ENCODE measurements around the gene ANO4.

The ANO4 gene

DNA sequence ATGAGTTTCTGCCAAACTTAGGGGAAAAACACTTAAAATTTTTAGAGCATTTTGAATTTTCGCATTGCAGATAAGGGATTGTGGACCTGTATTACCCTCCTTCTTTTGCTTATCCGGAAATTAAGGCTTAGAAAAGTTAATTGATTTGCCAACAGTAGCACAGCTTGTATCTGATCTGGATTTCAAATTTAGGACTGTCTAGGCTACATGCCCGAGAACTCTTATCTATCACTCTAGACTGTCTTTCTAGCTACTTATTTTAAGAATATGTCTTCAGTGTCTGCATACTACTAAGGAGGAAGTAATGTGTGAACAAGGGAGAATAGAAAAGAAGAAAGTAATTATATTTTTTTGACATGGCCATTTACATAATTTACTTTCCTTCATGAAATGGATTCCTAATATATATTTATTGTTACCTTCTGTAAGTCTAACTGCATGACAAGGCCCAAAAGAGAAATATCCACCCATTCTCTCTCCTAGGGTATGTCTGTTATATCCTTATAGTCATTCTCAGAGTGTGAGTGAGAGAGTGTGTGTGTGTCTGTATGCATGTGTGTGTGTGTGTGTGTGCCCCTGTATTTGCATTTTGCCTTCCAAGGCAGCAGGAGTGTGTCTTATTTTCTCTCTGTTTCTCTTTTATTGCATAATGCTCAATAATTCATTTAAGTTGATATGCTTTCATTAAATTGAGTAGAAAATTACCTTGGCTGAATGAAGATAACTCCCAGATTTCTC is 283.4 kb downstream of the ANO4 start:
- no peaks in the 10 kb centered on the region for H3K36me3 ChIP-seq
- TF ChIP-seq, protein P1, sequence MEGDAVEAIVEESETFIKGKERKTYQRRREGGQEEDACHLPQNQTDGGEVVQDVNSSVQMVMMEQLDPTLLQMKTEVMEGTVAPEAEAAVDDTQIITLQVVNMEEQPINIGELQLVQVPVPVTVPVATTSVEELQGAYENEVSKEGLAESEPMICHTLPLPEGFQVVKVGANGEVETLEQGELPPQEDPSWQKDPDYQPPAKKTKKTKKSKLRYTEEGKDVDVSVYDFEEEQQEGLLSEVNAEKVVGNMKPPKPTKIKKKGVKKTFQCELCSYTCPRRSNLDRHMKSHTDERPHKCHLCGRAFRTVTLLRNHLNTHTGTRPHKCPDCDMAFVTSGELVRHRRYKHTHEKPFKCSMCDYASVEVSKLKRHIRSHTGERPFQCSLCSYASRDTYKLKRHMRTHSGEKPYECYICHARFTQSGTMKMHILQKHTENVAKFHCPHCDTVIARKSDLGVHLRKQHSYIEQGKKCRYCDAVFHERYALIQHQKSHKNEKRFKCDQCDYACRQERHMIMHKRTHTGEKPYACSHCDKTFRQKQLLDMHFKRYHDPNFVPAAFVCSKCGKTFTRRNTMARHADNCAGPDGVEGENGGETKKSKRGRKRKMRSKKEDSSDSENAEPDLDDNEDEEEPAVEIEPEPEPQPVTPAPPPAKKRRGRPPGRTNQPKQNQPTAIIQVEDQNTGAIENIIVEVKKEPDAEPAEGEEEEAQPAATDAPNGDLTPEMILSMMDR (IDR thresholded peaks at IDR 0.05), result no peak

DNA sequence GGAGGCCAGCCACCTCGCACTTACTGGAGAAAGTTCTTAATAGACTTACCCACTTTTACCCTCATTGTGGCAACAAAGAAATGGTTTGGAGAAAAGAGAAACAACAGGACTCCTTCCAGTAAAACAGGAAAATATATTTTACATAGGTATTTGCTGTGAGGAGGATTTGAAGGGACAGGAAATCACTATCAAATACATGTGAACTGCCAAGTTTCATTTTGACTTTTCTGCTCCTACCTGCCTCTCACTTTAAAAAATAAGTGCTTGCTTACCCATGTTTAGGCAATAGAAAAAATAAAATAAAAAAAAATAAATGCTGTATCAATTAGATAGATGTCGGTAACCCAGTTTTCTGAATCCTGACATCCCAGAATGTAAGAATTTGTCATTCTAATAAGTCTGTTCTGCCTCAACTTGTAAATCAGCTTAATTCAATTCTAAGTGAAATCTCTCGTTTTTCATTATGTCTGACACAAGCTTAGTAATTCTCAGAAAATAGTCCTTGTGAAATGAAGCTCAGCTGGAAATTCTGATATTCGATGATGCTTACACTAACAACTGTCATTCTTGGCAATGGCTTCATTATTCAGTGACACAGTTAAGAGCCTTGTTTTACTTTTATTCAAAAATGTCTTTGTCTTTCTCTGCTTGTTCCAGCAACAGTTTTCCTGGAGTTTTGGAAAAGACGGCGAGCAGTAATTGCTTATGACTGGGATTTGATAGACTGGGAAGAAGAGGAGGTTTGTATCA is 284.1 kb downstream of the ANO4 start:
- H3K9me3 ChIP-seq, result no peaks in the 10 kb centered on the region
- no peaks in the 10 kb centered on the region for H3K36me3 ChIP-seq
- no peak overlapping the region for H3K4me3 ChIP-seq (ENCODE audit: low read depth in 1 of 2, low read length in 1 of 2)
- H3K4me1 ChIP-seq (ENCODE audit: control insufficient read depth in 1 of 2, insufficient read depth in 1 of 2, low read depth in 1 of 2, low read length in 1 of 2), result no peaks in the 10 kb centered on the region
- H3K27me3 ChIP-seq, result no peaks in the 10 kb centered on the region
- no peak overlapping the region for H3K27ac ChIP-seq
- TF ChIP-seq, protein P1 (IDR thresholded peaks at IDR 0.05), result no peak

More for the DNA sequence above, 283.4 kb downstream of the ANO4 start:
- Histone ChIP-seq H3K27ac (no peak overlapping the region), H3K9me3 (no peaks in the 10 kb centered on the region), H3K4me3 (ENCODE audit: low read depth in 1 of 2, low read length in 1 of 2) (no peak overlapping the region), H3K4me1 (ENCODE audit: control insufficient read depth in 1 of 2, insufficient read depth in 1 of 2, low read depth in 1 of 2, low read length in 1 of 2) (no peaks in the 10 kb centered on the region), H3K27me3 (no peaks in the 10 kb centered on the region)

DNA sequence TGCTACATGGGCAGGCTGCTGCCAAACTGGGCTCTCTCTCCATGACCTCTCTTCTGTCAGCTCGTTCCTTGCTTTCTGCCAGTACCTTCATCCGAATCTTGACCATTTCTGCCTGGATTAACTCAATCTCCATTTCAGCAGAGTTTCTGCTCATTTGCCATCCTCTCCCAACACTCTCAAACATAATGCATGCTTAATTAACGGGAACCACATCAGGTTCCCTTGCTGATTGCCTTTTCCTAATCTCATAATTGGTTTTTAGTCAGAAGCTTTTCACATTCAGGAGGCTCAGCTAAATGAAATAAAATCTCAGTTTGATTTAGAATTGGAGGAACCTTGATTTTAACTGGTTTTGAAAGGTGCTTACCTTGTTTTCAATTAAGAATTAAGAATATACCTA is 288.1 kb downstream of the ANO4 start:
- Histone ChIP-seq H3K4me3 (ENCODE audit: low read depth in 1 of 2, low read length in 1 of 2) (no peak overlapping the region), H3K9me3 (no peaks in the 10 kb centered on the region), H3K27me3 (no peaks in the 10 kb centered on the region), H3K27ac (no peak overlapping the region), H3K4me1 (ENCODE audit: control insufficient read depth in 1 of 2, insufficient read depth in 1 of 2, low read depth in 1 of 2, low read length in 1 of 2) (no peaks in the 10 kb centered on the region), H3K36me3 (no peaks in the 10 kb centered on the region)
- TF ChIP-seq, protein P1 (IDR thresholded peaks at IDR 0.05), result no peak

DNA sequence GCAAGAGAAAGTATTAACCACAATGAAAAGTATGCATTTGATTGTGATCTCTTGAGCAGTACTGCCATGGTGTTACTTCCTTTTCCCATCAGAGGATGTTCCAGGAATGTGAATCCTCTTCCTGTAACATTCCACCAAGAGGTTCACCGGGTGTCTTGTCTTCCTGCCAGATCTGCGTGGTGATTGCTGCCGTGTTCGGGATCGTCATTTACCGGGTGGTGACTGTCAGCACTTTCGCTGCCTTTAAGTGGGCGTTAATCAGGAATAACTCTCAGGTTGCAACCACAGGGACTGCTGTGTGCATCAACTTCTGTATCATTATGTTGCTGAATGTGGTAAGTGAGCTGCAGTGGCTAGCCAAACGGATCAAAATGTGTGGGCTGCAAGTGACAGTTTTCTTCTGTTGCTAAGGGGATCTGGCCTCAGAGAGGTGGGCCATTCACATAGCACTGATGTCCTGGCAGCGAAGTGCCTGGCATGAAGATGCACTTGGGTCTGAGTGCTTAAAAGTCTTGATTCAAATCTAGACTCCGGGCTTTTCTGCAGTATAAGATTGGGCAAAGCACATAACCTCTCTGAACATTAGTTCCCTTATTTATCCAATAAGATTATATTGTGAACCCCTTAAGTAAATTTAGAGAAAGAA is 292.0 kb downstream of the ANO4 start:
- H3K4me1 ChIP-seq (ENCODE audit: control insufficient read depth in 1 of 2, insufficient read depth in 1 of 2, low read depth in 1 of 2, low read length in 1 of 2), result no peaks in the 10 kb centered on the region
- TF ChIP-seq, protein P1 (IDR thresholded peaks at IDR 0.05), result no peak
- no peaks in the 10 kb centered on the region for H3K36me3 ChIP-seq
- no peak overlapping the region for H3K27ac ChIP-seq
- H3K4me3 ChIP-seq (ENCODE audit: low read depth in 1 of 2, low read length in 1 of 2), result no peak overlapping the region
- H3K9me3 ChIP-seq, result no peaks in the 10 kb centered on the region
- H3K27me3 ChIP-seq, result no peaks in the 10 kb centered on the region

DNA sequence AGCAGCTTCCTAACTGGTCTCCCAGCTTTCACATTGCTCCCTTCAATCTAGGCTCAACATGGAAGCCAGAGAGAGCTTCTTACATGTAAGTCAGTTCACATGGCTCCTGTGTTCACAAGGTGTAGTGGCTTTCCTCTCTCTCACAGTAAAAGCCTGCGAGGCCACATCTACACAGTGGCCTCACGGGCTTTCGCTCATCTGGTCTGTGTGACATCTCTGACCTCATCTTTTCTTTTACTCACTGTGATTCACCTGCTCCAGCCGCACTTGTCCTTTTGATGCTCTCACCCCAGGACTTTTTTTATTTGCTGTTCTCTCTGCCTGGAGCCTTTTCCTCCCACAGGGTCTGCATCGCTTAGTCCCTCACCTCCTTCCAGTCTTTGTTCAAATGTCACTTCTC is 293.3 kb downstream of the ANO4 start:
- Histone ChIP-seq H3K27ac (no peak overlapping the region), H3K4me1 (ENCODE audit: control insufficient read depth in 1 of 2, insufficient read depth in 1 of 2, low read depth in 1 of 2, low read length in 1 of 2) (no peaks in the 10 kb centered on the region), H3K9me3 (no peaks in the 10 kb centered on the region), H3K36me3 (no peaks in the 10 kb centered on the region), H3K27me3 (no peaks in the 10 kb centered on the region), H3K4me3 (ENCODE audit: low read depth in 1 of 2, low read length in 1 of 2) (no peak overlapping the region)
- TF ChIP-seq, protein P1 (IDR thresholded peaks at IDR 0.05), result no peak
